NOMO-1 treated with dmso at 0.1 percent for 144 hours (cell line): ENCODE results near the gene DGCR2.
A peak's percentile ranks its signal among the peaks of the same experiment; 100 is the strongest.
"Not testable (repeated sequence)": the region's sequence is repeated elsewhere in the genome, so short reads cannot be mapped to it uniquely, and the experiment has no call there.

Experiments
- DNase-seq: peaks from one replicate; lab custom pipeline; 2025; ENCODE audit not compliant: unreplicated experiment; lab: John Stamatoyannopoulos, UW

DGCR2 gene

GRCh38 chr22:19012308-19012986 is 109.8 kb downstream of the DGCR2 start:
- no peak for DNase-seq

- DNase-seq: not testable (repeated sequence)
These were observed 110.6 kb downstream of the DGCR2 start for GRCh38 chr22:19011611-19012010.

DNA sequence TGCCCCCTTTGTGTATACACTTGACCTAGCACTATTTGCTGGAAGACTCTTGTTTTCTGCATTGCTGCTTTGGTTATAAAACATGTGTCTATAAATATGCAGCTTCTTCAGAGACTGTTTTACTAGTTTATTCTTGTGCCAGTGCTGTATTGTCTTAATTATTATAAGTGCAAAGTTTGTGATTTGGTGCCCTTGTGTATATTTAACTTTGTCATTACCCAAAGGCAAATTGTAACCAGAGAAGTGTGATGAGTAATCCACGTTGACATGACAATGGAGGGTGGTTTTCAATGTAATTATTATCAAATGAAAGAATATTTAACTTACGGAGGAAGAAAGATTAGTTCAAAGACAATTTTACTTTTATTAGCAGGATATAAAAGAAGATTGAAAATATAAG is 111.1 kb downstream of the DGCR2 start:
- no peak for DNase-seq

DNA sequence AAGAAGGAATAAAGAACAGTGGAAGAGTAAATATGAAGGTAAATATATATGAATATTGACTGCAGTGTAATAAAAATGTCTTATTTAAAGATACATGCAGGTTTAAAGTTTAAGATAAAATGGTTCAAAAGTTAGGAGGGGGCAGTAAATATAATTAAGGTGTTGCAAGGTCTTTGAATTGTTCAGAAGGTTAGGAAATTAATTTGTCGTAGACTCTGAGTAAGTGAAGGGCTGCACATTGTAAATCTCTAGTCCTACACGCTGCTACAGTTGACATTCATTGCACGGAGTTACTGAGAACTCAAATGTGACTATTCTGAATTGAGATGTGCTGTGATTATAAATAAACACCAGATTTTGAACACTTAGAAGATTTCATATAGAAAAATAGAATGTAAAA is 116.3 kb downstream of the DGCR2 start:
- peak; percentile 21 for DNase-seq

DNA sequence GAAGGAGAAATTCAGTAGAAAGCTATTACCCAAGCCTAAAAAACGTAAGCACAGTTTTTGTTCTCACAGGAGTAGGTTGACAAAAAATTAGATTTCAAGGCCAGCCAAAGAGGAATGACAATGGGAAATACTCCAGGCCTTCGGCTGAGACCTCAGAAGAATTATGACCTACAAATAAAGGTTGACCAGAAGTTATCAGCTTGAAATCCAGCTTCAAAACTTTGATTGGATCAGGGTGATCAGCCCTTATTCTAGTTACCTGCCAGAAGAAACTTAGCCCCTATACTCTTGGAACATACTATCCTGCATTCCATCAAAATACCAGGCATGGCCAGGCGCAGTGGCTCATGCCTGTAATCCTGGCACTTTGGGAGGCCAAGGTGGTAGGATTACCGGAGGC is 117.7 kb downstream of the DGCR2 start:
- DNase-seq: no peak

GRCh38 chr22:19003508-19003907 is 118.7 kb downstream of the DGCR2 start:
- no peak for DNase-seq

GRCh38 chr22:19002684-19003038 is 119.6 kb downstream of the DGCR2 start:
- DNase-seq: peak; percentile 2

DNA sequence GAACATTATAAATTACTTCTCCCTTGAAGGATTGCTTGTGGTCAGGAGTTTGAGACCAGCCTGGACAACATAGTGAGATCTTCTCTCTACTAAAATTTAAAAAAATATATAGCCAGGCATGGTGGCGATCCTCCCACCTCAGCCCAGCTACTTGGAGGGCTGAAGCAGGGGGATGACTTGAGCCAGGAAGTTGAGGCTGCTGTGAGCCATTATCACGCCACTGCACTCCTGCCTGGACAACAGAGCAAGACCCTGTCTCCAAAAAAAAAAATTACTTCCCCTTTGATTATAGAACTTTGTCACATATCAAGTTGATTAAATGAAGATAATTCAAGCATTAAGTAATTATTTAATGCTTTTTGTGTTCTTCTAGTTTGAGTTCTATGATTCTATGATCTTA is 121.0 kb downstream of the DGCR2 start:
- no peak for DNase-seq

GRCh38 chr22:19000106-19000505 is 122.1 kb downstream of the DGCR2 start:
- DNase-seq: not testable (repeated sequence)

- no peak for DNase-seq
These were observed 122.8 kb downstream of the DGCR2 start for GRCh38 chr22:18999416-18999815.

GRCh38 chr22:18999008-18999407 is 123.2 kb downstream of the DGCR2 start:
- no peak for DNase-seq

- DNase-seq: no peak
These were observed 124.3 kb downstream of the DGCR2 start for GRCh38 chr22:18997925-18998315.

DNA sequence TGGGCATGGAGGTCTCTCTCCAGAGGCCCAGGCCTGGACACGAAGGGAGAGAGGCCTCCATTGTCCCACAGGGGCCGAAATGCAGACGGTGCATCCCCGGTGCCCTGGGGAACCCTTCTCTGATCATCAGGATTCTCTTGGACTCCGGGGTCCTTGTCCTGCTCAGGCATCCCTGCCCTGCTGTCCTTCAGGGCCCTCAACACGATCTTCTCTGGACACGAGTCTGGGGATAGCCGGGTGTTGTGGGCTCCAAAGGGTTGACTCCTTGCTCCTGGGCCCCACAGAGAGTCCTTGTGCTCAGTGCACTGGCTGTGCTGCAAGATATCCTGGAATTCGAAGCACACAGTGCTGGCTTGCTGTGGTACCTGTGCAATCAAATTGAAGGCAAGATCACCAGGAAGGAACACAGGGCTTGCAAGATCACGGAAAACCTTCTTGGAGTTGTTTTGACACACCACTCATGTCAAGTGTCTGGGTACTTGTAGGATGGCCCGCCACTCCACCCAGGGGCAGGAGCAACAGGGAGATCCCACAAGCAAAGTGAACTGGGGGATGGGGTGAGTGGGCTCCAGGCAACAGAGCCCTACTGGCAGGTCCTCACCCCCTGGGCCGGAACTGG is 124.8 kb downstream of the DGCR2 start:
- no peak for DNase-seq

- no peak for DNase-seq
These were observed 125.8 kb downstream of the DGCR2 start for GRCh38 chr22:18996376-18996900.

DNA sequence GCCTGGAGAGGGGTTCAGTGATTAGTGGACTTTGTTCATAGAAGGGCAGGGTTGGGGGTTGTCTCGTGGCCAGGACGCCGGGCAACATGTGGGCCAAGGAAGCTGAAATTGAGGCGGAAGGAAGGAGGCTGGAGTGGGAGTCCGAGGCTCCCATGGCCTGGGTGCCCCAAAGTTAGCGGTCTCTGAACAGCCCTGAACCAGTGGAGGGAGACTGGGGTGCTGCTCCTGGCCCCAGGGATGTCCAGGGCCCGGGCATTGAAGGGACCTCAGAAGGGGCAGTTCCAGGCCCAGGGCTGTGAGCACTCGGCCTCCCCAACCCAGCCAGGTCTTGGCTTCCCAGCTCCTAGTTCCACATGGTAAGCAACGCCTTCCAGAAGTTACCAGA is 126.9 kb downstream of the DGCR2 start:
- no peak for DNase-seq

DNA sequence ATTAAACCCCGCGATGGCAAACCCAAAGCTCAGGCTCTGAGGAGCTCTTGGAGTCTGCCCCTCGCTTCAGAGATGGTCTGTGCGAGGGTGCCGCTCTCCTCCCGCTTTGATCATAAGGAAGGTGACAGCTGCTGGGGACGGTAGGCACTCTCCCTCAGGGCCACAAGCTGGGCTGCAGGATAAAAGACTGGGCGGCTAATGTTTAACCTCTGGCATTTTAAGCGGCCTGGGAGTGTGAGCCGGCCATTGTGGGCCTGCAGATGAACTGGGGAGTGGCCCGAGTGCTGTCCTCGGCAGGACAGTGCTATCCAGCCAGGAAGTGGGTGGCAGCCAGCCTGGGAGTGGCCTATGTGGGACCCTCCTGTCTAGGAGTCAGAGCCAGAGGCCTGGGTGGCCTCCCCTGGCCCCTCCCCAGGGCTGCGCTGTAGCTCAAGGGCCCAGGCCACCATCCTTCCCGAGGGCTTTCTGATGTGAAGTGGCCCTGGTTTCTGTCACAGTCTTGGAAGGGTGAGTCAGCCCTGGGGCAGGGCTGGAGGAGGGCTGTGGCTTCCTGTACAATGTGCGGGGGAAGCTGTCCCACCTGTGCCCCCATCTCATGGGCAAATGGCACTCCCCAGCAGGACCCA is 127.4 kb downstream of the DGCR2 start:
- no peak for DNase-seq

DNA sequence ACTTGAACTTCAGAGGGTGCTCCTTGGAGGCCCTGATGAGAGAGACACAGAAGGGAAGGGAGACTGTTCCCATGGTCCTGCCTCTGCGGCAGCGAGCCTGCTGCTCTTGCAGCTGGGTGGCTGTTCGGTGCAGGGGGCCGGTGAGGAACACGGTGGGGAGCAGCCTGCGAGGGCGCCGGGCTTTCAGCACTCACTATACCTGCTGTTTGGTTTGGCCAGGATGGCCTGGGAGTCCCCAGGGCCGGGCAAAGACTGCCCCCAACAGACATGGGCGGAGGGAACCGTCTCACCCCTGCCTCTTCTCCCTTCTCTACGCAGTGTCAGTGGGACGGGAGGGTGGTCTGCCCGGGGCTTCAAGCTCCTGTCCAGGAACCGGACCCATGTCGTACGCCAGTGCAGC is 128.2 kb downstream of the DGCR2 start:
- no peak for DNase-seq

DNA sequence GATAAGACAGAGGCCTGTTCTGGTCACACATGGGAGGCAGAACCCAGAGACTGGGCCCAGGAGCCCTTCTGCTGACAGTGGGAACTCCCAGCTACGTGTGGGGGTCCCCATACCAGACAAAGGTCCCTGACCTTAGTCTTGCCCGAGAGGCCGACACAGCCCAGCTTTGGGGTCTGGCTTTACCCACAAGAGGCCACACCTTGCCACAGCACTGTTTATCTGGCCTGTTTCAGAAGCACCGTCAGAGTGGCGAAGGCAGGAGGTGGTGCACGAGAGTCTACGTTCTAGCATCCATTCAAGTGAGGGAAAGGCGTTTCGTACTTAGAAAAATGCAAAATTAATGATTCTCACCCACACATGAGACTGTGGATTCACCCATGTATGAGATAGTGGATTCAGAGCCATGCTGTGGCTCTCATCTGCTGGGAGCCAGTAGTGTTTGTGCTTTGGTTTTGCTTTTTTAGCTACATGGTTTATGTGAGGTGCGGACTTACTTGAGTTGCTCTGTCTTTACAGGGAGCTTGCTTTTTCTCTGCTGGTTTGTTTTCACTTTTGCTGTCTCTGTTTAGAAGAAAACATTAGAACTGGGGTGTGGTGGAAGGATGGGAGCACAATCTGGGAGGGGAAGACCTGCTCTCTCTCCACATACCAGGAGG is 129.5 kb downstream of the DGCR2 start:
- DNase-seq: no peak

DNA sequence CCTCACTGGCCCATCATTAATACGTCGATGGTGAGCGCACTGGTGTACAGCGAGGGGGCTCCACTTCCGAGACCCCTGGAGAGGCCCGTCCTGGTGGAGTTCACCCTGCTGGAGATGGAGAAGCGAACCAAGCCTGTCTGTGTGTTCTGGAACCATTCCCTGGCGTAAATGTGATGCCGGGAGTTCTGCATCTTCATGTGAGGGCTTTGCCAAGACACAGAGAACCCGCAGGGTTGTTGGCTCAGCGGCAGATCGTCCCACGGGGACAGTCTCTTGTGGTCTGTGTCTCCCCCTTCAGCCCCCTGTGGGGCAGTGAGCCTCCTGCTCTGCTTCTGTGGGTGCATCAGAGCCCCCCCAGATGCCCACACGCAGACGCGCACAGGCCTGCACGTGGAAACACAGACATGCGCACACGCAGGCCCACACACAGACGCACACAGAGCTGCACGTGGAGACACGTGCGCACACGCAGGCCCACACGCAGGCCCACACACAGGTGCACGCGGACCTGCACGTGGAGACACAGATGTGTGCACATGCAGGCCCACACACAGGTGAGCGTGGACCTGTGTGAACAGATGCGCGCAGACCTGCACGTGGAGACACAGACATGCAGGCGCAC is 130.3 kb downstream of the DGCR2 start:
- DNase-seq: no peak

DNA sequence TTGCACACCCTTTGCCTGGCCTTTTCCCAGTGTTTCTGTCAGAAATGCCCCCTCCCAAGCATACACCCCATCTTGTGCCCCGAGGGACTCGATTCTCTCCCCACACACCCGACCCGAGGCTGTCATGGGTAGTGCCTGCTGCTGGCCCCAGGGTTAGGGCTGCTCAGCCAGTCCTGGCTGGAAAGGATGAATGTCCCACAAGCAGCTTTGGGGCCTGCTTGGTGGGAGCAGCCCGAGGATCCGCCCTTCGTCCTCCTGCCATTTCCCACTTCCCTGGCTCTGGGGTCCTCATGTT is 131.1 kb downstream of the DGCR2 start:
- DNase-seq: no peak

GRCh38 chr22:18990355-18991137 is 131.7 kb downstream of the DGCR2 start:
- no peak for DNase-seq
